Measurements from ENCODE around the gene SPECC1L. TPM values are rescaled to one million over a fixed set of nuclear protein-coding genes. Genes with fewer than 3 reads are reported as not detected.

The SPECC1L gene
- total and polyA plus RNA-seq, 2 of the 8 experiments (the other 6 are each of a cell fraction or from before 2014, with no cell fraction given): 15.7 to 61.6 TPM

DNA sequence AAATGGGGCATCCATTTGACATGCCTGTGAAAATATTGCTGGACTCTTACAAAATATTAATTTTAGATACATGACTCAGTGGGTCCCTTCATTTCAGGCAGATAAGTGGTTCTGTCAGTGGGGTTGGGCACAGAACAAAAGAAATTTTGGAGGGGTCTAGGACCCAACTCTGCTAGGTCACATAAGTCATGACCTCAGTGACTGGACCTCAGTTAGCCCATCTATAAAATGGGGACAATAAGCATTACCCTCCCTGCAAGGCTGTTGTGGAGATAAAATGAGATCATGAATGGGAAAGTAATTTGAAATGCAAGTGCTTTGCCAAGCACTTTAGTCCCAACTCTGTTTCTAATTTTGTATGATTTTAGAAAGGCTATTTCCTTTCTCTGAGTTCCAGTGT, 180.5 kb downstream of the SPECC1L start:
- H3K14ac ChIP-seq (ENCODE audit: insufficient read length): no peak overlapping the region
- no peak overlapping the region for H3K56ac ChIP-seq (replicated peaks; ENCODE audit: insufficient read length, low read depth, low read length)
- H4K20me1 ChIP-seq (replicated peaks in 1 of 2; ENCODE audit: control insufficient read depth in 1 of 2, insufficient read depth in 2 of 2, low read length in 2 of 2): no peaks in the 10 kb centered on the region
- POLR2A ChIA-PET (ENCODE audit: partially characterized antibody): no interaction called here
- no peak overlapping the region for H4K8ac ChIP-seq (ENCODE audit: extremely low read depth, insufficient read depth, low read length)
- TF ChIP-seq KDM1A (IDR thresholded peaks at IDR 0.05; ENCODE audit: borderline replicate concordance, low read length) (peak; percentile 64), ASH2L (IDR thresholded peaks at IDR 0.05; ENCODE audit: low read length) (no peak)
- no peak overlapping the region for H3K4me2 ChIP-seq (ENCODE audit: insufficient read depth in 1 of 2, low read depth in 2 of 2, low read length in 2 of 2)
- no peak overlapping the region for H3K27ac ChIP-seq (ENCODE audit: low read depth, low read length)
- H2BK120ac ChIP-seq (replicated peaks; ENCODE audit: low read depth, low read length): no peak overlapping the region
- H4K91ac ChIP-seq (replicated peaks; ENCODE audit: insufficient read length, low read length): no peak overlapping the region
- H3K27me3 ChIP-seq (replicated peaks in 1 of 4; ENCODE audit: control insufficient read depth in 3 of 4, extremely low read depth in 1 of 4, insufficient read depth in 3 of 4, low read length in 3 of 4): no peaks in the 10 kb centered on the region; a peak in 1 of 7 replicates
- no peak overlapping the region for H4K5ac ChIP-seq (ENCODE audit: insufficient read length, low read depth, low read length)
- no peak for FAIRE-seq
- no peak overlapping the region for H3K23ac ChIP-seq (ENCODE audit: insufficient read length)
- no peak overlapping the region for H3K4me3 ChIP-seq (ENCODE audit: extremely low read depth in 1 of 4, insufficient read depth in 2 of 4, low read depth in 3 of 4, low read length in 4 of 4)
- H2AFZ ChIP-seq (ENCODE audit: low read length): no peak overlapping the region
- no peaks in the 10 kb centered on the region for H3K4me1 ChIP-seq (replicated peaks in 1 of 4; ENCODE audit: control insufficient read depth in 3 of 4, insufficient read depth in 4 of 4, low read length in 3 of 4)
- CTCF ChIA-PET (ENCODE audit: partially characterized antibody): interaction anchor here (0.9 to 1.8 kb wide), 2 partner anchors 37 to 57 kb away, joined by 3 read pairs; no protein-coding TSS in a partner anchor
- no peaks in the 10 kb centered on the region for H3K79me2 ChIP-seq (ENCODE audit: control insufficient read depth in 1 of 2, insufficient read depth in 2 of 2, low read length in 2 of 2)
- H3K4ac ChIP-seq (replicated peaks; ENCODE audit: insufficient read length, low read depth, low read length): no peak overlapping the region
- H2BK12ac ChIP-seq (ENCODE audit: low read depth, low read length): no peak overlapping the region
- no peak overlapping the region for H2BK5ac ChIP-seq (ENCODE audit: low read depth, low read length)
- H2BK15ac ChIP-seq (ENCODE audit: low read length): no peak overlapping the region
- H3K9me3 ChIP-seq (ENCODE audit: insufficient read depth in 2 of 2, low read depth in 1 of 2, low read length in 1 of 2): no peaks in the 10 kb centered on the region
- H2AK5ac ChIP-seq (ENCODE audit: low read depth, low read length): no peak overlapping the region
- H3K9ac ChIP-seq (replicated peaks in 1 of 4; ENCODE audit: extremely low read depth in 1 of 4, low read depth in 3 of 4, low read length in 3 of 4): no peak overlapping the region
- DNase-seq (ENCODE audit: low read depth in 1 of 2, low spot score in 2 of 2): no peak
- H3K79me1 ChIP-seq (ENCODE audit: low read depth, low read length): no peaks in the 10 kb centered on the region
- no peak overlapping the region for H2BK20ac ChIP-seq (ENCODE audit: low read length)
- no peak overlapping the region for H3K18ac ChIP-seq (ENCODE audit: extremely low read depth, low read length)
- no peaks in the 10 kb centered on the region for H3K23me2 ChIP-seq (ENCODE audit: low read depth, low read length)
- H3K36me3 ChIP-seq (ENCODE audit: control insufficient read depth in 2 of 4, insufficient read depth in 4 of 4, low read length in 3 of 4): no peaks in the 10 kb centered on the region
